NCI-H146 (cell line): Measurements from ENCODE around the gene SNX7.

Experiments
- DNase-seq: peaks from one replicate; lab custom pipeline; 2025; lab: John Stamatoyannopoulos, UW

The SNX7 gene

DNA sequence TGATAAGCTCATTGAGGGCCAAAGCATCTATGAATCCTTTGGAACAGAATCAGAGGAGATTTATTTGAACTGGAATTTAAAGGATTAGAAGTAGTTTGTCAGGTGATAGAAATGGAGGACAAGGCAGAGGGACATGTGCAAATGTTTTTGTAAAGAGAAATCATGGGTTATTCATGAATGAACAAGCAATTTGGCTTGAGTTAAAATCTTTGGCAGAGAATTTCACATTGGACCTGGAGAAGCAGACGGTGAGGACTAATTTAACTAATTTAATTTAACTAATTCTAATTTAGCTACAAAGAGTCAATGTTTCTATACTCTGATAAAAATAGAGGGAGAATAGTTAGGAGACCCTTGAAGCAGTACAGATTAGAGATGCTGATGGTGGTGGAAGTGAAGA lies 36.3 kb downstream of the SNX7 start:
- DNase-seq = no peak

DNA sequence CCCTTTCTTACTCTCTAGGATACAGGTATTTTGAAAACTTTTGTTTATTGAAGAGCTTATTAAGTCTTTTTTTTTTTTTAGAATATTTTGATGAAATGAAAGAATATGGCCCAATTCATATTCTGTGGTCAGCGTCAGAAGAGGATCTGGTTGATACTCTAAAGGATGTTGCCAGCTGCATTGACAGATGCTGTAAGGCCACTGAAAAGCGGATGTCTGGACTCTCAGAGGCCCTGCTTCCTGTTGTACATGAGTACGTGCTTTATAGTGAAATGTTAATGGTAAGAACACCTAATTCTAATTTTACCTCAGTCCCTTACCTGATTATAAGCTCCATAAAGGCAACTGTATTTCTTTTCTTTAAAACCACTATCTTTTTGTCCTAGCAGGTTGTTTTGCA lies 37.1 kb downstream of the SNX7 start:
- DNase-seq = no peak

DNA sequence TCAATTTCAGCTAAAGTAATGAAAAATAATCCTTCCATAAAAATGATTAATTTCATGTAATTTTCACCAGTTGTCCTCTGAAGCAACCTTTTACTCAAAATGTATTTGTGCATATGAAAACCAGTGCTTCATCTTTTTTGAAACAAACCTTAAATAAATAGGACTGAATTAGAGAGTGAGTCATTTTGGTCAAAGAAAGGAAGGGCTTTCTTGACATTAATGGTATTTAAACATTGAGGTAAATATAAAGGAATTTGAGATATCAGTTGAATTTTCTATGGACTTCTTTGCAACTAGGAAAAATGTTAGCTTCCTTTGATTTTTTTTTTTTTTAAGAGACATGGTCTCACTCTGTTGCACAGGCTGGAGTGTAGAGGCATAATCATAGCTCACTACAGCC lies 38.7 kb downstream of the SNX7 start:
- no peak for DNase-seq

DNA sequence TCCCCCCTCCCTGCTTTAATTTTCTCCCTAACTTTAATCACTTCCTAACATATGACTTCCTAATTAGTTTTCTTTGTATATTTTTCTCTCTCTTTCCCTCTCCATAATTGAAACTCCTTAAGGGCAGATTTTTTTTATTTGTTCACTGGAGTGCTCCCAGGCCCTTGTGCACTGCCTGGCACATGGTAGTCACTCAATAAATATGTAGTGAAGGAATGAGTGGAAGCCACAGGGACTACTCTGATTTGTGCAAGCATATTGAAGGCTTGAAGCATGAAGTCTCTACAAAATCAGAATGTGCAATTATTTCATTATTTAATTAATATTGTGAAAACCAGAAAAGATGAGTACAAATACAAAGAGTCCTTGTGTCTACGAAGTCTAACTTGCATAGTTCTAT lies 41.5 kb downstream of the SNX7 start:
- DNase-seq = no peak

DNA sequence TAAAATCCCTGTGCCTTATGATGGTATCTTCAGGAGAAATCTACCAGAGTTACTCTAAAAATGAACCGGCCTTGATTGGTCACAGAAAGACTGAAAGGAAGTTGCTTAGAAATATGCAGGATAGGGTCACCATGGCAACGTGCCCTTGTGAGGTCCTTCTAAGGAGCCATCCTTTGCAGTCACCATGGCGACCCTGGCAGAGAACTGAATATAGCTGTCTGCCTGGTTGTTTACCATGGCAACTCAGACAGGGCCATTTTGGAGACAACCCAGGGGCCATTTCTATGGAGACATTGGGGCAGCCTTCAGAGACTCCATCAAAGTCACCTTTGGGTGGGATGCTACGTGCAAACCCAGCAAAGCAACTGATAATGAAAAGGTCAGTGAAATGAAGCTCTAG lies 43.0 kb downstream of the SNX7 start:
- no peak for DNase-seq

DNA sequence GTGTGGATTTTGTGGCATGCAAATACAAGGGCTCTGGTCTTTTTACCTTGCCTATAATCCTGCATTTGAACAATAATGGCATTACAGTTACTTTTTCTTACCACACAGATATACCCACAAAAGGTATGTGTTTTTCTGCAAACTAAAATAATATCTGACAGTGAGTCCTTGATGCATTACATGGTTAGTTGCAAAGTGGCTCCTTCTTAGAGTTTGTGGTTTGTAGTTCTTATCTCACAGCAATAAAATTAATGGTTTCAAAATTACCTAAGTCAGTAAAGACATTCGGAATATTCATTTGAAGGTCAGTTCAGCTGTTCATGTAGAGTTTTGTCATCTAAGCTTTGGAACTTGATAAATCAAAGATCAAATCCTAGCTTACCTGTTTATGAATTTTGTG lies 43.5 kb downstream of the SNX7 start:
- DNase-seq = no peak

DNA sequence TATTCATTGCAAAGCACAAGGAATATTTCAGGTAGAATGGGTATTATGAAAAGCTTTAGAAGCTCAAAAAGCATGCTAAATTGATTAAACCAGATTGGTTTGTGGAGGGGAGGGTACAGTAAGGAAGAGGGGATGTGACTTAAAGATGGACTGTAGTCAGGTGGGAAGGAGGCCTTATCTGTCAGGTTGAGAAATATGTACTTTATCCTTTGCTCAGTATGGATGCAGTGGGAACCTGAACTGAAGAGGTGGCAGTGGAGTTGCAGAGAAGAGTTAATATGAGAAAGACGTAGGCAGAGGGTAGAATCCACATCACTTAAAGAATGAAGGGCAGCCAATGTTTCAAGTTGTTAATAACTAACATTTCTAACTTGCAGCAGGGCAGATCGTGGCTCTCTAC lies 44.1 kb downstream of the SNX7 start:
- no peak for DNase-seq

DNA sequence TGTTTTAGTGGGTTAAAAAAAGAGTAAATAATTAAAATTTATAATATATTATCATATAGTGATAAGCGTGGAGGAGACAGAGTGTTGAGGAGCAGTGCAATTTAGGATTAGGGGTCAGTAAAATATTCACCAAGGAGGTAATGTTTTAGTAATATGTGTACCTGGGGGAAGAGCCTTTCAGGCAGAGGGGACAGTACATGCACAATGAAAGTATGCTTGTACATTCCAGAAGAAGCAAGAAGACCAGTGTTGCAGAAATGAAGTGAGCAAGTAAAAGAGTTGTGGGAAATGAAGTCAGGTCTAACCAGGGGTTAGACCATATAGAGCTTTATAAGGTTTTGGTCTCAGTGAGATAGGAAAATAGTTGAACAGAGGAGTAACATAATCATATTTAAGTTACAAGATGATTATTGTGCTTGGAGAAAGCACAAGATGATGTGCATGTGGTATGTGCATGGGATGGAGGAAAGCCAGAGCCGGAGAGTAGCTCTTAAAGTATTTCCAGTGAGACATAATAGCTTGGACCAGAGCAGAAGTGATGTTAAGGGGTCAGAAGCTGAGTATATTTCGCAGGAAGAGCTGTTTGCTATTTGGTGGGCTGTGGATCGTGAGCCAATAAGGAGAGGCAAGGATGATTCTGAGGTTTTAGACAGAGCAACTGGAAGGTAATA lies 44.8 kb downstream of the SNX7 start:
- no peak for DNase-seq

DNA sequence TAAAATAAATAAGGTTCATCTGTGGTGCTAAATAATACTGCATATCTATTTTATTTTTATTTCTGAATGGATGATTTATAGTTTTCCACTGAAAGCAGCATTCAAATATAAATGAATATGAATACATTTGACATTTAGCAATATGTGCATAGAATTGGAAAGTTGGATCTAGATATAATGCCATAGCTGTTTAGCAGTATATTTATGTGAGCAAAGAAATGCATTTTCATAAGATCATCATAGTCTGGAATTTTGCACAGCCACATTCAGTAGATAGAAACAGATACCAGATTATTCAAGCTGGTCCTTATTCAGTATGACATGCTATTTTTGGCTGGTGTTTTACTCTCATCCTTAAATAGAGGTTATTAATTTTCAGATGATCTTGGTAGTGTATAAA lies 46.0 kb downstream of the SNX7 start:
- DNase-seq = no peak

DNA sequence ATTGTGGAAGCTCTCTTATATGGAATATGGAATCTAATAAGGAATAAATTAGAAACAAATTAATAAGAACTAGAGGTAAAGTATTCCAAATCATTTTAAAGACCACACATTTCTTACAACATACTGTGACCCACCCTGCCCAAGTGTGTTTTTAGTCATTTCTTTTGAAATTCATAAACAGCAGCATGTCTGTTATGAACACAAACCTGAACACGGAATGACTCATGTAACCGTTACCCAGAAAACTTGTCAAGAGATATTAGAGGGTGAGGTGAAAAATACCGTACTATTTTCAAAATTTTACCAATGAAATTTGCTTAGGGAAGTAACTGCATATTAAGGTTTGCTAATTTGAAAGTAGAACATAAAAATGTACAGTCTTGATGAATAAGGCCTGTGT lies 48.4 kb downstream of the SNX7 start:
- no peak for DNase-seq

DNA sequence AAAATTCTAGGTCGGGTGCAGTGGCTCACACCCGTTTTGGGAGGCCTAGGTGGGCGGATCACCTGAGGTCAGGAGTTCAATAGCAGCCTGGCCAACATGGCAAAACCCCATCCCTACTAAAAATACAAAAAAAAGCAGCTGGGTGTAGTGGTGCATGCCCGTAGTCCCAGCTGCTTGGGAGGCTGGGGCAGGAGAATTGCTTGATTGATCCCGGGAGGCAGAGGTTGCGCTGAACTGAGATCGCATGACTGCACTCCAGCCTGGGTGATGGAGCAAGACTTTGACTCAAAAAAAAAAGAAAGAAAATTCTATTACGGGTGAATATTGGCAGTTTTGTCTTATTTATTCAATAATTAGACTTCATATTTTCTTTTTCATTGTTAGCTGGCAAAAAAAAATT lies 62.1 kb downstream of the SNX7 start:
- DNase-seq = no peak

DNA sequence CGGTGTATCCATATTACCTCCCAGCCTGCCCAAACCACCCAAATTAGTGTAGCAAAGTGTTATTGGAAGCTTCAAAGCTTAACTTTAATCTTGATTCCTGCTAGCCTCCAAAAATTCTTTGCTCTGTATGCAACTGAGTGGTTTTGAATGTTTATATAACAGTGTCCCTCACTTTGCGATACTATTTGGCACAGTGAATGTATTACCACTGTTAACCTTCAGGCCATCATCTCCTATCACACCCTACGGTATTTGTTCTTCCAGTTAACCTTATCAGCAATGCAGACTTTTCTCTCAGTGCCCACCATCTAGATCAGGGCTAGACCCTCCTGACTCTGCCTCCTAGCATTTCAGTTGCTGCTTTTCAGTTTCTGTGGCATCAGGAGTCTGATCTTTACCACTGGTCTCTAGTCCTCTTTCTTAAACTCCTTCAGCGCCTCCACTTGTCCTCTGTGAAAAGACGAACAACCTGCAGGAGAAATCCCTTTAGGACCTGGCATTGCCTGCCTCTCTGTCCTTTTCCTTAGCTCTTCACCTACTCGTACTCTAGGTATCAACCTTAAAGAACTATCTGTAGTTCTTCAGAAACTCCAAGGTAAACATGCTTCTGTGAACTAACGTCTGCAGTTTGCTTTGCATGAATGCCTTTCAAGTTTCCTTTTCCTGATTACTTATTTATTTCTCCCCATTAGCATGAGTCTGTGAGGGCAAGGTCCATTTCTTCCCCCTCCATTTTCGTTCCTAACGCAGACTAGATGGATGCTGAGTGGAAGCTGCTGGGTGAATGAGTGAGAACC lies 71.7 kb downstream of the SNX7 start:
- DNase-seq = no peak

DNA sequence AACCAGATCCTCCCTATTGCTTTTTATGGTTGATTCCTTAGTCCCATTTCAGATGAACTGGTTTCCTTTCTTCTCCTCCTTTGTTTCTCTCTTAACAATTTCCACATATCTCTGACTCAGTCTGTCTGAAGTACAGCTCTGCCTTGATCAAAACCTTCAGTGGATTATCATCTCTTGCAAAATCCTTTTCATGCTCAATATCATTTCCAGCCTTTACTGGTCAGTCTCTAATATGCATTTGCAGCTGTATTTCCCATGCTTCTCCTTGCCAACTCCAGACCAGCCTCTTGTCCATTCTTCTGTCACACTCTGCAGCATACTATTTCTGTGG lies 72.2 kb downstream of the SNX7 start:
- DNase-seq = no peak

DNA sequence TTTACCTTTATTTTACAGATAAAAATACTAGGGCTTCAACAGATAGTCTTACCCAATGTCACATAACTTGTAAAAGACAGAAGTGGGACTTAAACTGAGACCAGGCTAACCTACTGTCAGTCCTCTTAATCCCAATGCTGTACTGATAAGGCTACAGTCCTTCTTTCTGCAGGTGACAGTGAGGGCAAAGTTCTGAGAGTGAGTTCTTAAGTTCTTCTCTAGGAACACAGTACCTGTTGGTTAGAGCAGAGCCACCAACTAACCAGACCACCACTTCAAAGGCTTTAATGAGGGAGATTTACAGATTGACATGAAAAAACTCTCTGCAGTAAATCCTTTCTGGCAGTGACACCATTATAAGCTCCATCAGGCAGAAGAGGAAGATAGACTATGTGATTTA lies 74.2 kb downstream of the SNX7 start:
- DNase-seq = no peak

DNA sequence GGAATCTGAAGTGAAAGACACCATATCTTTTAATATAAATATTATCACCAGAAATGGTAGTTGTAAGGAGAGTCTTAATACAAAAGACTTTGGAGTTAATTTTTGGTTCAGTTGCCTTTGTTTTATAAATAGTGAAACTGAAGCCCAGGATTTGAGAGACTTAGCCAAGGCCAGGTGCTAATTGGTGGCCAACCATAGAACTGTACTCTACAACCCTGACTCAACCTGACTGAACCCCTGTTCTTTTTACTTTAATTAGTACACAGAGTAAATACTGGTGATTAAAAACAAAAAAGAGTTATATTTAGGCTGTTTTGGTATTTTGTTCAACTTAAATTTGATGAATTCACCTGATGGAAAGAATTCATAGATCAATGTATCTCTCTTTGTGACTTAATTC lies 76.3 kb downstream of the SNX7 start:
- no peak for DNase-seq

DNA sequence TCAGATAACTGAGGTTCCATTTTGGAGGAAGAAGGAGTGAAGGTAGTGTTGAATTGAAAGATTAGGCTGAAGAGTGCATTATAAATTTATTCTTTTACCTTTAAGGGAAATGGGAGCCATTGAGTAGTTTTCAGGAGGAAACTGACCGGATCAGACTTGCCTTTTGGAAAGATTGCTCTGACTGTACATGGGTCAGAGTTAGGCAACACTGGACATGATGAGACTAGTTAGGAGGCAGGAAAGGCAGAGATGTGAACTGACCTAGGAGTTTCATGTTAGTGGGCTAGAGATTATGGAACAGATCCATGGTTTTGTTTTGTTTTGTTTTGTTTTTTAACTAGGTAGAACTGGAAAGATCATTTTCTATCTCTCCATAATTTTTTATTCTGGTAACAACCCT lies 78.2 kb downstream of the SNX7 start:
- no peak for DNase-seq

DNA sequence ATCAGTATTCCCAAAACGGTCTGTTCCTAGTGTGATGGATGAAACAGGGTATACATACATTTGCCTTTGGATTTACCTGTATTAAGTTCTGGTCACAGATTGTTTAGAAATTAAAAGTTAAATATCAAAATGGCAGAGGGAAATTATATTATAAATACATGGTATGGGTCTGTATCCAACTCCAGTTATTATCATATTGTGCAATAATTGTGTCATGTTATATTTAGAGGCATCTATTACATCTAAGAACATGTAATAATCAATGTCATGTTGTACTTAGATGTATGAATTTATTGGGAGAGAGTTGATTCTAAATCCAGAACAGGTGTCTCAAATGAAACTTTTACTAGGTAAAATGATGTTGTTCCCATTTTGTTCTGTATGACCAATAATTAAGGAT lies 79.6 kb downstream of the SNX7 start:
- DNase-seq = no peak

DNA sequence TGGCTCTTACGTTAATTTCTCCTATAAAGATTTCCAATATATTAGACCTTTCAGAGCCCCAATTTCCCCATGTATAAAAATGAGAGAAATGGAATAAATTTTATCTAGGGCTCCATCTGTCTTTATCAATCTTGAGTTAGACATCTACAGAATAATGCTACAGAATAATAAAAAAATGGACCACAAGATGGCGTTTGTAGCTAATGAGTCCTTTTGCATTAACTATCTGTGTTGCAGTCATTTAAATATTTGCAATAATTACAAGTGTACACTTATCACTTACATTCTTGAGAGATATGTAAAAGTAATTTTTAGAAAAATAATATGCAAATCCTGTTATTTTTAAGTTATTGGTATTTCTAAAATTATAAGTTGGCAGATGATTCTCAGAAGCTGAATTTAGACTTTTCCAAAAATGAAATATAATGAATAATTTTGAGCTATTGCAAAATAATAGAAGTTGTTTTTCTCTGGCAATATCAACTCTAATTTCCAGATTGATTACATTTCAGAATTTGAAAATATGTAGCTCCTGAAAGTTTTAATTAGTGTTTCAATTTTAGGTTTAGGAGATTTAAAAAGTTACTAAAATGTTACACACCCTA lies 87.7 kb downstream of the SNX7 start:
- no peak for DNase-seq

DNA sequence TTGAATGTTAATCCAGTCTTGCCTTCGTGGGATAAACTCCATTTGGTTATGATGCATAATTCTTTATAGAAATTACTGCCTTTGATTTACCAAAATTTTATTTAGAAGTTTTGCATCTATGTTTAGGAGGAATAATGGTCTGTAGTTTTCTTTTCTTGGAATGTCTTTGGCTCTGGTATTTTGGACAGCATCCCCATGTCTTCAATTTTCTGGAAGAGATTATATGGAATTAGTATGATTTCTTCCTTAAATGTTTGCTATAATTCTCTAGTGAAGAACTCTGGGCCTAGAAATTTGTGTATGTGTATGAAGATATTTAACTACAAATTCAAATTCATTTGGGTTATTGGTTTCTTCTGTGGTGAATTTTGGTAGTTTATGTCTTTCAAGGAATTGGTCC lies 92.7 kb downstream of the SNX7 start:
- no peak for DNase-seq

DNA sequence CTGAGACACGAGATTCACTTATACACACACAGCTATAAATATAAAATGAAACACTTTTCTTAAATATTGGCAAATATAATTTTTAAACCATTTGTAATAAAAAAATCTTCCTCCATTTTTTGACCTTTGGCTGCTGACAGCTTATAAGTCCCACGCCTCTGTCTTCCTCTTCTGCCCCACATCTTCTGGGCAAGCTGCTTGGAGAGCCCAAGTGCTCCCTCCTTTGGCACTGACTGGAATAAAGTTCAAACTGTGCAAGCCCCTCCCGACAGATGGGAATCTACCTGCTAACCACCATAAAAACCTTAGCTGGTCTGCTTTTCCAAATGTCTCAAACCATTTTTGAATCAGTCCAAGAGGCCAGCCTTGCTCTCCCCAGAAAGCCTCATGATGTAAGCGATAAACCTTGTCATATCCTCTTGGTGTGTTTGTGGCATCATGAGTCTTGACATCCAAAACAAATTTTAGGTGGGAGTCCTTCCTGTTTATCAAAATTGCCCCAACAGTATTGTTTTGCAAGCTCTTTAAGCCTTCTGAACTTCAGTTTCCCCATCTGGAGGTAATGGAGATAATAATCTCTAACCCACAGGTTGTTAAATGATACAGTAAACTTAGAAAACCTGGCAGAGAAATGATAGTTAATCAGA lies 99.8 kb downstream of the SNX7 start:
- no peak for DNase-seq

DNA sequence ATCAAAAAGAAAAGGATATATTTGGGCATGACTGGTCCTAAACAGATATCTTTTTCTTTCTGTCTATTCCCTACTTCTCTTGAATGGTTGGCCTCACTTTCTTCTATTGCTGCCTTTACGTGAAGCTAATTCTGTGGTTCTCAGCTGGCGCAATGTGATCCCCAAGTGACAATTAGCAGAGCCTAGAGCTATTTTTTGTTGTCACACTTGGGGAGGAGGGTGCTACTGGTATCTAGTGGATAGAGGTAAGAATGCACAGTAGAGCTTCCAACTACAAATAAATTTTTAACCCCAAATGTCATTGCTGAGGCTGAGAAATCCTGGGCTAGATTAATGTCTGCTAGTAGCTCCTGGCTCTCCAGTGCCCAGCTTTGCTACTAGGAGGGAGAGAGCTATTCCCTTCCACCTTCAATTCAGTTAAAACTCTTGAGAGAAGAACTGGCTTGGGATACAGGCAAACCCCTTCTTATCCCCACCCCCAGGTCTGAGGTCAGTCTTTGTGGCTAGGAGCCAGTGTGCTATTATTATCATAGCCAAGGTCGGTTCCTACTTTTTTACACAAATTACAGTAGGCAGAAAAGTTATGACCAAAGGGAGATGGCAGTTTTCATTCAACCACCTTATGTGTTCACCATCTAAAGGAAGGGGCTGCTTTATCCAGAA lies 102.1 kb downstream of the SNX7 start:
- no peak for DNase-seq

DNA sequence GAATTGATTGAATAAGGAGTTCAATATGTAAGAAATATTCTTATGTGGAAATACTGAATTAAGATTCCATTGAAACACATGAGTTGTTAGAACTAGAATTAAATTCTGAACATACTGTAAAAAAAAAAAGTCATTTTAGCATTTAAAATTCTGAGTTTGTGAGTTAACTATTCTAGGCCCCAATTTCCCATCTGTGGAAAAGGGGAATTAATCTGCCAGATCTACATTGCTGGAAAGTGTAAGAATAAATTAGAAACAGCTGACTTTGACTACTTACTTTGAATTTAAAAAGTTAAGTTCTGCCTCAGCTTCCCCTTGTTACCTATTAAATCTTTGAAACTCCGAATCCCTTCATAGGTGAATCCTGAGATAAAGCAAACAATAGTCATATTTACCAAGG lies 103.0 kb downstream of the SNX7 start:
- no peak for DNase-seq

DNA sequence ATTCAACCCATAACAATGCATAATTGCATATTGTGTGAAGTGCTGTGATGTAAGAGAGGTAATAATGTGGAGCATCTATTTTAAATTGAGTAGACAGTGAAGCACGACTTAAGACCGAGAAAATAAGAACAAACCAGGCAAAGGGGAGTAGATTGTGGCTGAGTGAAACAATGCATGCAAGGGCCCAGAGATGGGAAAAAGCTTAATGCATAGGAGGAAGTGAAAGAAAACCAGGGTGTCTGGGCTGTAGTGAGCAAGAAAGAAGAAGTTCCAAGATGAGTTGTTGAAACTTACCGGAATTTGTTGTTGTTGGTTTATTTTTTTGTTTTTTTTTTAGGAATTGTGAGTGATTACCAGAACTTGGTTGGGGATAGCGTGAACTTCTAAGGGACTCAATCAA lies 104.7 kb downstream of the SNX7 start:
- DNase-seq = no peak
